IMR-90 (cell line): ENCODE results near the gene SLC6A6. TPM values are rescaled to one million over a fixed set of nuclear protein-coding genes. Genes with fewer than 3 reads are reported as not detected.

Source experiments
- ATAC-seq: fragments of 200-7000 bp; cut with Tn5 transposase; 2 replicates; pipeline ENCODE4 v1.9.1; 2020; ENCODE audit warnings: low read depth, mild to moderate bottlenecking, moderate library complexity
- BruUV-seq: library from RNA; stranded (reverse); fragments of 400-500 nt; replicated peaks from 2 replicates; lab custom pipeline; 2021; lab: Mats Ljungman, UMichigan
- CTCF ChIA-PET: fragments of 300-600 bp; formaldehyde crosslinking; extraction: SDS; loops from one replicate; lab custom pipeline; 2021; ENCODE audit warnings: antibody characterized with exemption; lab: Yijun Ruan, JAX
- POLR2A ChIA-PET: fragments of 300-600 bp; sonication (Branson Sonifier 250); formaldehyde crosslinking; loops from one replicate; lab custom pipeline; 2022; ENCODE audit warnings: antibody characterized with exemption; ENCODE audit not compliant: unreplicated experiment; lab: Charles Lee
- DNase-seq: peaks from one replicate; pipeline ENCODE4 v3.0.0; 2013
- H2AFZ ChIP-seq: replicated peaks from 2 replicates; pipeline ENCODE3; 2013; ENCODE audit warnings: low read length, mild to moderate bottlenecking; ENCODE audit not compliant: poor library complexity
- H2AK5ac ChIP-seq: 2 replicates; pipeline ENCODE4 v1.6.1; 2013; ENCODE audit warnings: low read depth, low read length, inconsistent platforms
- H2AK9ac ChIP-seq: replicated peaks from 2 replicates; pipeline ENCODE3; 2013; ENCODE audit warnings: mild to moderate bottlenecking, low read depth, low read length, moderate library complexity; ENCODE audit not compliant: poor library complexity
- H2BK120ac ChIP-seq: 2 replicates; pipeline ENCODE4 v1.6.1; 2013; ENCODE audit warnings: low read depth, low read length, inconsistent platforms
- H2BK15ac ChIP-seq: 3 replicates; pipeline ENCODE4 v1.6.1; 2013; ENCODE audit warnings: low read depth, low read length, inconsistent platforms
- H2BK20ac ChIP-seq: 2 replicates; pipeline ENCODE4 v1.6.1; 2013; ENCODE audit warnings: low read depth, mild to moderate bottlenecking, inconsistent platforms, low read length, moderate library complexity
- H2BK5ac ChIP-seq: 2 replicates; pipeline ENCODE4 v1.6.1; 2013; ENCODE audit warnings: mild to moderate bottlenecking, low read depth, low read length, inconsistent platforms; ENCODE audit not compliant: poor library complexity, severe bottlenecking
- H3K14ac ChIP-seq: replicated peaks from 2 replicates; pipeline ENCODE4 v1.6.1; 2013; ENCODE audit warnings: low read depth, low read length, inconsistent platforms
- H3K18ac ChIP-seq: 2 replicates; pipeline ENCODE4 v1.6.1; 2013; ENCODE audit warnings: low read depth, low read length, control low read depth
- H3K23ac ChIP-seq: 2 replicates; pipeline ENCODE4 v1.6.1; 2013; ENCODE audit warnings: low read depth, low read length, inconsistent platforms
- H3K27ac ChIP-seq: 2 replicates; pipeline ENCODE4 v1.5.1; 2013; ENCODE audit warnings: mild to moderate bottlenecking, control low read depth, low read length; ENCODE audit not compliant: insufficient read depth
- H3K27me3 ChIP-seq: 2 replicates; pipeline ENCODE4 v1.6.1; 2013; ENCODE audit warnings: low read length; ENCODE audit not compliant: control insufficient read depth, insufficient read depth
- H3K36me3 ChIP-seq: 2 replicates; pipeline ENCODE4 v1.6.1; 2013; ENCODE audit warnings: low read length, mixed read lengths; ENCODE audit not compliant: control insufficient read depth, insufficient read depth
- H3K4ac ChIP-seq: 2 replicates; pipeline ENCODE4 v1.6.1; 2013; ENCODE audit warnings: low read depth, low read length, inconsistent platforms
- H3K4me1 ChIP-seq: 2 replicates; pipeline ENCODE4 v1.6.1; 2013; ENCODE audit warnings: low read length, mixed read lengths; ENCODE audit not compliant: control insufficient read depth, insufficient read depth
- H3K4me2 ChIP-seq: 2 replicates; pipeline ENCODE4 v1.6.1; 2013; ENCODE audit warnings: low read depth, mild to moderate bottlenecking, control low read depth, low read length, moderate library complexity
- H3K4me3 ChIP-seq: 2 replicates; pipeline ENCODE4 v1.5.1; 2013; ENCODE audit warnings: low read depth, mild to moderate bottlenecking, control low read depth, low read length, moderate library complexity; ENCODE audit not compliant: insufficient read depth
- H3K56ac ChIP-seq: 2 replicates; pipeline ENCODE4 v1.6.1; 2013; ENCODE audit warnings: low read length, inconsistent platforms; ENCODE audit not compliant: insufficient read depth; ENCODE audit errors: extremely low read depth
- H3K79me1 ChIP-seq, 2 experiments: 2 replicates each; pipeline ENCODE4 v1.6.1; 2013; ENCODE audit warnings: low read length in 2 of 2, inconsistent platforms in 1 of 2, low read depth in 1 of 2
- H3K9ac ChIP-seq: 2 replicates; pipeline ENCODE4 v1.6.1; 2013; ENCODE audit warnings: low read depth, low read length, control low read depth
- H3K9me1 ChIP-seq: 2 replicates; pipeline ENCODE4 v1.6.1; 2013; ENCODE audit warnings: low read length, inconsistent platforms; ENCODE audit not compliant: insufficient read depth
- H3K9me3 ChIP-seq: 2 replicates; pipeline ENCODE4 v1.6.1; 2013; ENCODE audit warnings: low read length; ENCODE audit not compliant: control insufficient read depth, insufficient read depth
- H4K20me1 ChIP-seq: 2 replicates; pipeline ENCODE4 v1.6.1; 2013; ENCODE audit warnings: low read length, inconsistent platforms; ENCODE audit not compliant: insufficient read depth
- H4K5ac ChIP-seq: 2 replicates; pipeline ENCODE4 v1.6.1; 2013; ENCODE audit warnings: mild to moderate bottlenecking, low read depth, low read length, control low read depth
- H4K8ac ChIP-seq, 2 experiments: 2 replicates each; pipeline ENCODE4 v1.6.1; 2013; ENCODE audit warnings: low read depth in 2 of 2, low read length in 2 of 2, control low read depth in 1 of 2, inconsistent platforms in 1 of 2
- H4K91ac ChIP-seq: 2 replicates; pipeline ENCODE4 v1.6.1; 2013; ENCODE audit warnings: low read depth, low read length, inconsistent platforms; ENCODE audit not compliant: insufficient read depth
- CHD1 ChIP-seq: IDR thresholded peaks from 2 replicates; pipeline ENCODE4 v1.6.1; 2012; ENCODE audit warnings: low read depth, low read length, improper control_type of control experiment
- ELK1 ChIP-seq: fragments of 150-350 bp; IDR thresholded peaks from 2 replicates; pipeline ENCODE4 v1.6.1; 2016; ENCODE audit warnings: low read depth, mild to moderate bottlenecking, low read length, moderate library complexity, borderline replicate concordance
- MAFK ChIP-seq: IDR thresholded peaks from 2 replicates; pipeline ENCODE4 v1.6.1; 2012; ENCODE audit warnings: low read depth, low read length, improper control_type of control experiment
- MXI1 ChIP-seq: IDR thresholded peaks from 2 replicates; pipeline ENCODE4 v1.6.1; 2012; ENCODE audit warnings: low read depth, mild to moderate bottlenecking, low read length, moderate library complexity, borderline replicate concordance
- NFE2L2 ChIP-seq: fragments of 150-350 bp; IDR thresholded peaks from 2 replicates; pipeline ENCODE4 v1.6.1; 2016; ENCODE audit warnings: low read depth, mild to moderate bottlenecking, low read length
- POLR2A ChIP-seq: IDR thresholded peaks from 2 replicates; pipeline ENCODE4 v1.6.1; 2012; ENCODE audit warnings: mild to moderate bottlenecking, low read depth, low read length
- RAD21 ChIP-seq: IDR thresholded peaks from 2 replicates; pipeline ENCODE4 v1.6.1; 2012; ENCODE audit warnings: low read length, improper control_type of control experiment
- RCOR1 ChIP-seq: IDR thresholded peaks from 2 replicates; pipeline ENCODE4 v1.6.1; 2012; ENCODE audit warnings: mild to moderate bottlenecking, low read length, improper control_type of control experiment; ENCODE audit not compliant: insufficient replicate concordance
- RFX5 ChIP-seq: IDR thresholded peaks from 2 replicates; pipeline ENCODE4 v1.8.0; 2012; ENCODE audit warnings: low read depth, mild to moderate bottlenecking, low read length, moderate library complexity
- SMC3 ChIP-seq: fragments of 150-350 bp; IDR thresholded peaks from 2 replicates; pipeline ENCODE4 v1.6.1; 2016; ENCODE audit warnings: low read depth, mild to moderate bottlenecking, antibody characterized with exemption, low read length, moderate library complexity
- USF2 ChIP-seq: fragments of 150-350 bp; IDR thresholded peaks from 2 replicates; pipeline ENCODE4 v1.6.1; 2017; ENCODE audit warnings: mild to moderate bottlenecking, antibody characterized with exemption, low read length, low read depth
- WGBS, 2 experiments: methylation state at CpG; one replicate each; pipeline versions ENCODE4 v1.1.5 to v1.1.7; 2013; ENCODE audit warnings: missing lambda C conversion rate in 2 of 2; ENCODE audit not compliant: insufficient read length in 1 of 2; ENCODE audit errors: extremely low coverage in 2 of 2; 5-methylcytosine and 5-hydroxymethylcytosine counted together
- dilution Hi-C: fragments of 300-500 bp; cut with HindIII; formaldehyde crosslinking; loops from one replicate; pipeline ENCODE4 v1.14.3; 2018; ENCODE audit warnings: low sequenced_read_pairs; ENCODE audit not compliant: unreplicated experiment
- in situ Hi-C: fragments of 300-500 bp; cut with MboI; formaldehyde crosslinking; loops from 3 replicates; pipeline ENCODE4 v1.14.3; 2019; ENCODE audit warnings: low sequenced_read_pairs, inconsistent platforms, mixed read lengths
- intact Hi-C: fragments of 100-400 bp; cut with micrococcal nuclease; formaldehyde crosslinking; loops from 2 replicates; pipeline ENCODE4 v1.10.0; 2022
- polyA plus RNA-seq, 3 experiments: library from polyadenylated mRNA; depleted of rRNA; stranded (reverse); fragments of >200 nt; gene quantifications; 2 replicates each; pipeline ENCODE4 v1.2.3, GENCODE V29; 2012; ENCODE audit warnings: low replicate concordance in 1 of 3
- total RNA-seq: library from RNA; depleted of rRNA; stranded (reverse); fragments of >200 nt; gene quantifications from 2 replicates; pipeline ENCODE4 v1.2.3, GENCODE V29; 2012

SLC6A6 gene
- total and polyA plus RNA-seq, 2 of the 4 experiments (the other 2 are of a cell fraction) = 29.9 to 39.4 TPM

- in situ Hi-C loops = loop anchor here (10.0 kb wide), 1 partner anchor 415 kb away; no protein-coding TSS in a partner anchor
- Histone ChIP-seq H3K9me3 (no peaks in the 10 kb centered on the region), H3K18ac (no peak overlapping the region), H2BK20ac (no peak overlapping the region), H2BK15ac (no peak overlapping the region), H3K27ac (no peak overlapping the region), H2AK5ac (no peak overlapping the region), H3K9ac (no peak overlapping the region), H3K14ac (no peak overlapping the region), H3K36me3 (no peaks in the 10 kb centered on the region), H3K9me1 (no peaks in the 10 kb centered on the region), H3K4me2 (no peak overlapping the region), H3K4ac (no peak overlapping the region), H2BK5ac (no peak overlapping the region), H4K8ac (no peak overlapping the region), H3K27me3 (peaks cover 14% of the 10 kb centered on the region), H3K4me1 (no peaks in the 10 kb centered on the region), H4K20me1 (no peaks in the 10 kb centered on the region), H2BK120ac (no peak overlapping the region), H3K23ac (no peak overlapping the region), H4K91ac (no peak overlapping the region), H2AK9ac (no peak overlapping the region), H2AFZ (no peak overlapping the region), H4K5ac (no peak overlapping the region), H3K79me1 (no peaks in the 10 kb centered on the region), H3K56ac (no peak overlapping the region), H3K4me3 (no peak overlapping the region)
- BruUV-seq = no TSS peak
- ATAC-seq = no peak
- no peak for DNase-seq
- dilution Hi-C loops = no loop called here
- ChIA-PET CTCF (interaction anchor here (0.6 to 1.5 kb wide), 3 partner anchors 10 to 38 kb away, joined by 3 to 6 read pairs (median 3); no protein-coding TSS in a partner anchor), POLR2A (no interaction called here)
- TF ChIP-seq NFE2L2 = no peak
- no peak for TF ChIP-seq POLR2A
- no peak for TF ChIP-seq MAFK
- no peak for TF ChIP-seq RFX5
- TF ChIP-seq SMC3 = no peak
- TF ChIP-seq RCOR1 = no peak
- TF ChIP-seq USF2 = no peak
- no peak for TF ChIP-seq MXI1
- no peak for TF ChIP-seq RAD21
- TF ChIP-seq CHD1 = no peak
- no peak for TF ChIP-seq ELK1
- intact Hi-C loops = loop anchor here (1.0 to 5.0 kb wide), 4 partner anchors 39 to 412 kb away; no protein-coding TSS in a partner anchor
- WGBS, 2 experiments = 82% methylated on average over 2 of the region's 10 CpGs; no CpG with 5 or more reads in 1 of the 2 experiments
These were observed 107.3 kb downstream of the SLC6A6 start for GRCh38 chr3:14509796-14510100.
